ENCODE measurements around the gene NPAS3. TPM values are rescaled to one million over a fixed set of nuclear protein-coding genes. Genes with fewer than 3 reads are reported as not detected.
A peak's percentile ranks its signal among the peaks of the same experiment; 100 is the strongest.

The NPAS3 gene
- total RNA-seq, 1 experiment from 2014 or later: not detected

DNA sequence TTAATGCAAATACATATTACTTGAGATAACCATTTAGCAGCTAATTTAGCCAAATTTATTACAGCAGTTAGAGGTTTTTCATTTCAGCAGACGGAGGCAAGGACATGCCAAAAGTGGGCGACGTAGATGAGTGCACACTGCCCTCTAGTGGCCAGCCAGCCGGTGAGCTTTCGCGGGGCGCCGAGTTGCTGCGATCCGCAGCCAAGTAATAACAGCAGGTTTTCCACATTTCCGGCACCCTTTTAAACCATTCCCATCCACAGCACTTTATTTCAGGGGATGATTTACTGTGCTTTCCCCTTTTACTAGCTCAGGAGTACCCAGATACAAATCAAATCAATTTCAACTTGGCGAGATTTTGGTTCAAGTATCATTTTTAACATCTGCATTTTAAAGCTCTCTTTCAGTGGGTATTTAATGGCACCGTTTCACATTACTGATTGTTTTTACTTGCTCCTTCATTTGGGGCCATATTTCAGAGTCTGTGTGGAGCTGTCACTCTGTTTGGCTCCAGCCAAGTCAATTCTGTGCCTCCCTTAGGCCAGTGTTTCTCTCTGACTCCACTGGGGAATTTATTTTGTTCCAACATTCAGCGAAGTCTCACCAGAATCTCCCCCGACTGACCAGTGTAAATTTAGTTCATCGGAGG, 854.2 kb downstream of the NPAS3 start:
- H3K79me2 ChIP-seq (ENCODE audit: insufficient read depth, low read length): no peaks in the 10 kb centered on the region
- no peaks in the 10 kb centered on the region for H3K9me2 ChIP-seq (ENCODE audit: insufficient read depth)
- no peaks in the 10 kb centered on the region for H3K36me3 ChIP-seq (ENCODE audit: control insufficient read depth in 1 of 2, insufficient read depth in 2 of 2, low read length in 2 of 2)
- peak; percentile 29 for DNase-seq (ENCODE audit: low read depth, low spot score)
- no peak for TF ChIP-seq CBX3 (IDR thresholded peaks at IDR 0.05; ENCODE audit: low read depth)
- TF ChIP-seq, protein P1, sequence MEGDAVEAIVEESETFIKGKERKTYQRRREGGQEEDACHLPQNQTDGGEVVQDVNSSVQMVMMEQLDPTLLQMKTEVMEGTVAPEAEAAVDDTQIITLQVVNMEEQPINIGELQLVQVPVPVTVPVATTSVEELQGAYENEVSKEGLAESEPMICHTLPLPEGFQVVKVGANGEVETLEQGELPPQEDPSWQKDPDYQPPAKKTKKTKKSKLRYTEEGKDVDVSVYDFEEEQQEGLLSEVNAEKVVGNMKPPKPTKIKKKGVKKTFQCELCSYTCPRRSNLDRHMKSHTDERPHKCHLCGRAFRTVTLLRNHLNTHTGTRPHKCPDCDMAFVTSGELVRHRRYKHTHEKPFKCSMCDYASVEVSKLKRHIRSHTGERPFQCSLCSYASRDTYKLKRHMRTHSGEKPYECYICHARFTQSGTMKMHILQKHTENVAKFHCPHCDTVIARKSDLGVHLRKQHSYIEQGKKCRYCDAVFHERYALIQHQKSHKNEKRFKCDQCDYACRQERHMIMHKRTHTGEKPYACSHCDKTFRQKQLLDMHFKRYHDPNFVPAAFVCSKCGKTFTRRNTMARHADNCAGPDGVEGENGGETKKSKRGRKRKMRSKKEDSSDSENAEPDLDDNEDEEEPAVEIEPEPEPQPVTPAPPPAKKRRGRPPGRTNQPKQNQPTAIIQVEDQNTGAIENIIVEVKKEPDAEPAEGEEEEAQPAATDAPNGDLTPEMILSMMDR (IDR thresholded peaks at IDR 0.05 in 2 of 3, conservative IDR thresholded peaks at IDR 0.05 in 1 of 3; ENCODE audit: borderline replicate concordance in 1 of 3, insufficient read depth in 1 of 3, low read depth in 2 of 3, low read length in 2 of 3): peak; percentile 44 to 97 (median 86); a peak in 5 of 6 replicates
- peak; percentile 75 for TF ChIP-seq RAD21 (IDR thresholded peaks at IDR 0.05; ENCODE audit: low read depth)
- peak overlapping the region; percentile 21 for H3K4me2 ChIP-seq (ENCODE audit: low read length)
- ATAC-seq: peak; percentile 85
- peaks cover 3 to 6% of the 10 kb centered on the region in 2 experiments; a peak in 1 of 4 replicates for H3K4me1 ChIP-seq (ENCODE audit: control insufficient read depth in 1 of 2, insufficient read depth in 2 of 2, low read length in 2 of 2)
- BruUV-seq (replicated peaks): no TSS peak
- ChIA-PET CTCF (interaction anchor here (0.7 to 2.0 kb wide), 15 partner anchors 9 to 1217 kb away, joined by 3 to 26 read pairs (median 5); no protein-coding TSS in a partner anchor), RAD21 (ENCODE audit: low non-redundant PET in 1 of 2, low total read pairs in 2 of 2, uncharacterized antibody in 2 of 2, unreplicated experiment in 2 of 2) (interaction anchor here (0.6 to 1.2 kb wide), 4 partner anchors 9 to 532 kb away, joined by 3 to 4 read pairs (median 4); no protein-coding TSS in a partner anchor), POLR2A (no interaction called here)
- peak overlapping the region; percentile 5 for H2AFZ ChIP-seq (ENCODE audit: low read depth, low read length, poor library complexity, severe bottlenecking)
- no peak overlapping the region for H3K4me3 ChIP-seq (replicated peaks in 1 of 2; ENCODE audit: low read depth in 1 of 2, low read length in 2 of 2)
- H3K27ac ChIP-seq (ENCODE audit: low read depth, low read length): no peak overlapping the region
- H3K27me3 ChIP-seq (ENCODE audit: insufficient read depth, low read length): peaks cover 44% of the 10 kb centered on the region
- intact Hi-C loops (cut with micrococcal nuclease): loop anchor here (1.0 to 5.0 kb wide), 4 partner anchors 117 to 1217 kb away; no protein-coding TSS in a partner anchor
- H3K9ac ChIP-seq (ENCODE audit: low read length): no peak overlapping the region
- H4K20me1 ChIP-seq (ENCODE audit: insufficient read depth): no peaks in the 10 kb centered on the region
- no peaks in the 10 kb centered on the region for H3K9me3 ChIP-seq (ENCODE audit: control insufficient read depth in 1 of 2, insufficient read depth in 1 of 2, low read depth in 1 of 2, low read length in 2 of 2)
